CD4-positive, alpha-beta T cell treated with Interleukin-15 for 4 hours (primary cell): ENCODE data around the gene PCDHA10.

Experiments
- DNase-seq: peaks from one replicate; pipeline ENCODE4 v3.0.0-alpha.2; 2020; ENCODE audit warnings: low spot score

PCDHA10 gene

DNA sequence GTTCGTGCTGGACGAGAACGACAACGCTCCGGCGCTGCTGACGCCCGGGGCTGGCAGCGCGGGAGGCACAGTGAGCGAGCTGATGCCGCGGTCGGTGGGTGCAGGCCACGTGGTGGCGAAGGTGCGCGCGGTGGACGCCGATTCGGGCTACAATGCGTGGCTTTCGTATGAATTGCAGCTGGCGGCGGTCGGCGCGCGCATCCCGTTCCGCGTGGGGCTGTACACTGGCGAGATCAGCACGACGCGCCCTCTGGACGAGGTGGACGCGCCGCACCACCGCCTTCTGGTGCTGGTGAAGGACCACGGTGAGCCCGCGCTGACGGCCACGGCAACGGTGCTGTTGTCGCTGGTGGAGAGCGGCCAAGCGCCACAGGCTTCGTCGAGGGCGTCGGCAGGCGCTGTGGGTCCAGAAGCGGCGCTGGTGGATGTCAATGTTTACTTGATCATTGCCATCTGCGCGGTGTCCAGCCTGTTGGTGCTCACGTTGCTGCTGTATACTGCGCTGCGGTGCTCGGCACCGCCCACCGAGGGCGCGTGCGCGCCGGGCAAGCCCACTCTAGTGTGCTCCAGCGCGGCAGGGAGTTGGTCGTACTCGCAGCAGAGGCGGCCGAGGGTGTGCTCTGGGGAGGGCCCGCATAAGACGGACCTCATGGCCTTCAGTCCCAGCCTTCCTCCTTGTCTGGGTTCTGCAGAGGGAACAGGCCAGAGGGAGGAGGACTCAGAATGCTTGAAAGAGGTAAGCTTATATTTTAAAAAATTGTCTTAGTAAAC lies 28.4 kb downstream of the PCDHA10 start:
- DNase-seq, result no peak

DNA sequence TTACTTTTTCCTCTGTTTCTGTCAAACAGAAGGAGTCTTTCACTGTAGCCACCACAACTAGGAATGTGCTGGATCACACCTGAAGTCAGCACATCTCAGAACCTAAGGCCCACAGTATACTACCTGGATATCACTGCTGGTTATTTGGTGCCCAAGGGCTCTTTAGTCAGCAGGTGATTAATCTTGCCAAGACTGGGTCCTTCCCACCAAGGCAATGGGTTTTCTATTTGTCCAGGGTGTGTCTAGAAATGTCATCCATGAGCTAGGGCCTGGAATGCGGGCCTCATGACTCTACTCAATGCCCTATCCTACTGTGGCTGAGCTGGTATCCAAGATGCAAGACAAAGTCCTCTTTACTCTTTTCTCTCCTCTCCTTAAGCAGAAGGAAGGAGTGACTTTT lies 60.6 kb downstream of the PCDHA10 start:
- no peak for DNase-seq
